HL-60 (cell line): ENCODE measurements around the gene CYP2J2.

ENCODE experiments used
- CTCF ChIP-seq: IDR thresholded peaks from one replicate; pipeline ENCODE4 v1.5.1; 2011; ENCODE audit warnings: low read length, control low read depth, inconsistent platforms; ENCODE audit not compliant: insufficient read depth
- POLR2AphosphoS5 ChIP-seq: IDR thresholded peaks from 2 replicates; pipeline ENCODE4 v1.6.1; 2012; ENCODE audit warnings: low read depth
- SPI1 ChIP-seq: IDR thresholded peaks from 2 replicates; pipeline ENCODE4 v1.6.1; 2012; ENCODE audit warnings: low read depth, mild to moderate bottlenecking, borderline replicate concordance

GRCh38 chr1:59857679-59858354 lies 68.8 kb downstream of the CYP2J2 start:
- no peak for TF ChIP-seq CTCF
- no peak for TF ChIP-seq POLR2AphosphoS5
- no peak for TF ChIP-seq SPI1
